Activated T-helper 1 cell treated with anti-CD3 and anti-CD28 coated beads, Interleukin-12 subunit alpha, Interleukin-12 subunit beta, Interleukin-2, Interleukin-4 antibody, amounts not matched to agents 30 ng/mL and 10 ng/mL and 1 ng/mL, durations not matched to agents 14 hours and 24 hours and 36 hours (primary cell): ENCODE measurements around the gene TENM4. TPM values are rescaled to one million over a fixed set of nuclear protein-coding genes. Genes with fewer than 3 reads are reported as not detected.
"Not testable (repeated sequence)": the region's sequence is repeated elsewhere in the genome, so short reads cannot be mapped to it uniquely, and the experiment has no call there.

Experiments used
- DNase-seq: peaks from one replicate; pipeline ENCODE4 v3.0.0; 2021; ENCODE audit warnings: low spot score
- H3K27ac Mint-ChIP-seq: one replicate; pipeline ENCODE4 v1.8.0; 2021; ENCODE audit warnings: mild to moderate bottlenecking, mixed read lengths
- H3K27me3 Mint-ChIP-seq: one replicate; pipeline ENCODE4 v1.8.0; 2022; ENCODE audit warnings: mild to moderate bottlenecking, moderate library complexity, mixed read lengths; ENCODE audit not compliant: insufficient read depth
- H3K36me3 Mint-ChIP-seq: one replicate; pipeline ENCODE4 v1.8.0; 2021; ENCODE audit warnings: low read depth, mixed read lengths
- H3K4me1 Mint-ChIP-seq: one replicate; pipeline ENCODE4 v1.8.0; 2021; ENCODE audit warnings: low read depth, mixed read lengths
- H3K4me3 Mint-ChIP-seq: one replicate; pipeline ENCODE4 v1.8.0; 2021; ENCODE audit warnings: mild to moderate bottlenecking, moderate library complexity, mixed read lengths
- H3K9me3 Mint-ChIP-seq: one replicate; pipeline ENCODE4 v1.8.0; 2021; ENCODE audit warnings: mixed read lengths
- intact Hi-C: fragments of 100-400 bp; cut with micrococcal nuclease; formaldehyde crosslinking; loops from one replicate; pipeline ENCODE4 v1.15.1; 2024
- total RNA-seq: library from RNA; stranded (reverse); gene quantifications from 2 replicates; pipeline ENCODE4 v1.2.3, GENCODE V29; 2022

The TENM4 gene
- total RNA-seq, 1 donor from 2014 or later = 0.03 TPM

DNA sequence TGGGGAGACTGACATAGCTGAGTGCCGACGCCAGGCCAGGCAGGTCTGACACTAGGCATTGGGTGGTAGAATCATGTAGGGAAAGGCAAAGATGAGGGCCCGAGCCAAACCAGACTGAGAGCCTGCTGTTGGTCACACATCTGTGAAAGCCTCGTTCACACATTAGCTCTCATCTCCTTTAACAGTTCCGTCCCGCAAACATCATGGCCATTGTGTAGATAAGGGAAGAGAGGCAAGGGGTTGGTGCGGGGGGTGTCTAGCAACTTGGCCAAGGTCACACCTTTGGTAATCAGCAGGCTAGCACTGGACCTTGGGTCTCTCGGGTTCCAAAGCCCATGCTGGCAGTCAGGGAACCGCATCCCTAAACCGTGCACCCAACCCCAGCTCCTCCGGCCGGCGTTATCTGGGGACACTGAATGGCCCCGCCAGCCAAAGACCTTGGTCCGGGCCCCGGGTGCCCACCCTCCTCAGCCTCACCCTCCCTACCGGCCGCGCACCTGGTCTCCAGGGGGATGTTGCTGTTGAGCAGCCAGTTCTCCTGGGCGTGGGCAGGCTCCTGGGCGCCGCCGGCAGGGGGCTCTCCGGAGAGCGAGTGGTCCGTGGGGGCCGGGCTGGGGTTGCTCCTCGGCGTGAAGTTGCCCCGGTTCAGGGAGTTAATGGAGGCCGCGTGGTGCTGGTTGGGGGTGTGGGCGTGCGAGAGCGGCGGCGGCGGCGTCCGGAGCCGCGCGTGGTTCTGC is 537.9 kb downstream of the TENM4 start:
- no peaks in the 10 kb centered on the region for H3K36me3 Mint-ChIP-seq
- peaks cover 3% of the 10 kb centered on the region for H3K27me3 Mint-ChIP-seq
- no peak for DNase-seq
- no peak overlapping the region for H3K4me3 Mint-ChIP-seq
- H3K9me3 Mint-ChIP-seq = no peaks in the 10 kb centered on the region
- no peaks in the 10 kb centered on the region for H3K4me1 Mint-ChIP-seq
- no peak overlapping the region for H3K27ac Mint-ChIP-seq
- intact Hi-C loops = no loop called here

DNA sequence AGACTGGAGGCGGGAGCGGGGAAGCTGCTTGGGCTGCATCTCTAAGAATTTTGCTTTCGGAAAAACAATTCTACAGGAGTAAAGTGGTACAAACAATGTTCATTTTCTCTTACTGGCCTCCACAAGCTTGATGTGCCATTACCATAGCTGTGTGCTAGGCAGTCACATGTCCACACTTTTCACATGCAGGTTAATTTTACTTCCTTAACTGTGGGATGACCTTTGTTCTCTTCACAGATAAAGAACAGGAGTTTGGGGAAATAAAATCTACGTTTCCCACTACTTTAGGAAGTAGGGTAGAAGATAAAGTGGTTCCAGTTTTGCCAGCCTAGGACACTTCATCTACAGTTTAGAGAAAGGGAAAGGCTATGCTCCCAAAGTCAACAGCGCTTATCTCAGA is 539.0 kb downstream of the TENM4 start:
- Mint-ChIP-seq H3K4me3 (no peak overlapping the region), H3K9me3 (no peaks in the 10 kb centered on the region), H3K4me1 (no peaks in the 10 kb centered on the region), H3K27me3 (peaks cover 3% of the 10 kb centered on the region), H3K27ac (no peak overlapping the region), H3K36me3 (no peaks in the 10 kb centered on the region)
- no peak for DNase-seq
- intact Hi-C loops = no loop called here

DNA sequence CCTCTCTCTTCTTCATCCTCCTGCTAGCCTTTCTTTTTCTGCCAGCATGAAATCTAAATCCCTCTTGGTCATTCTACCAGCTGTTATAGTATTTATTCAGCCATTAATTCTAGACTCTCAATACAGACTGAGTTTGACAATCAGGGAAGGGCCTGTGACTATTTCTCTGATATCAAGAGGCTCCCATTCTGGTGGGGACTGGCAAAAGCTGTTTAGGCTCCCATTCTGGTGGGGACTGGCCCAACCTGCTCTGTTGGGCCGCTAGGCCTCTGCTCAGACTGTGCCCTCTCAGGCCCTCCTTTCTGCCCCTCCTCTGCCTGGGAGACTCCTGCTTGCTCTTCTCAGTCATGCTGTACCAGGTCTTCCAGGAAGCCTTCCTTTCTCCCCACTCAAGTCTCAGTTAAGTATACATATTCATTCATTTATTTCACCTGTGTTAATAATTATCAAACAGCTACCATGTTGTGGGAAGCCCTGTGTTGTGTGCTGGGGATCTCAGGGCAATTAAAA is 542.5 kb downstream of the TENM4 start:
- DNase-seq = no peak
- no peak overlapping the region for H3K27ac Mint-ChIP-seq
- H3K4me3 Mint-ChIP-seq = no peak overlapping the region
- intact Hi-C loops = no loop called here
- H3K27me3 Mint-ChIP-seq = peaks cover 3% of the 10 kb centered on the region
- H3K4me1 Mint-ChIP-seq = no peaks in the 10 kb centered on the region
- H3K9me3 Mint-ChIP-seq = no peaks in the 10 kb centered on the region
- H3K36me3 Mint-ChIP-seq = no peaks in the 10 kb centered on the region

DNA sequence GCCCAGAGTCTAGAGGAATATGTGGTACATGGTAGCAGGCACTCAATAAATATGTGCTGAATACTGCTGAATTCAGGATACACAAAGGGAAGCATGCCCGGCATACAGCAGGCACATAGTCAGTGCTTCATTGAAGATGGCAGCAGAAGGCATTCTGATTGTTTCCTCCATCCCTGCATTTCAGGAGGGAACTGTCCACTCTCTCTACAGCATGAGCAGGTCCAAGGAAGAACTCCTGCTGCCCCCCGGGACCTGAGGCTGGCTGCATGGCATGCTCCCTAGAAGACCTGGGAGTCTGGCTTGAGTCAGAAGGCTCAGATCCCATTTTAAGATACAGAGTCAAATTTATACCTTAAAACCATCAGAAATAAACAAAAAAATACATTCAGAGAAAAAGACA is 546.8 kb downstream of the TENM4 start:
- Mint-ChIP-seq H3K27me3 (no peaks in the 10 kb centered on the region), H3K4me3 (no peak overlapping the region), H3K9me3 (no peaks in the 10 kb centered on the region), H3K27ac (no peak overlapping the region), H3K4me1 (no peaks in the 10 kb centered on the region), H3K36me3 (no peaks in the 10 kb centered on the region)
- no peak for DNase-seq
- intact Hi-C loops = no loop called here

DNA sequence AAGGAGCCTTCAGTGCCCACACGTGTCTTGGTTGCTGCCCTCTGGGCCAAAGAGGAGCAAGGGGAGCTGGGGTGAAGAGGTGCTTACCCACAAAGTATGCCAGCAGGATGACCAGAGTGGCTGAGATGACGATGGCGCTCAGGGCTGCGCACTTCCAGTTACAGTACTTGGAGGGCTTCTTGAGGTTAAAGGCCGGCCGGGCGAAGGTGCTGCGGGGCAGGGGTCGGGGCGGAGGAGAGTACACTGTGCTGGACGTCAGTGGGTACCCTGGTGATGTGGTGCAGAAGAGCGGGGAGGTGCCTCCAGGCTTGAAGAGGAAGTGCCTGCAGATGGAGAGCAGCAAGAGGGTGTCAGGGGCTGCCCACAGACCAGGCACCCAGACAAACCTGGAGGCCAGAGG is 551.1 kb downstream of the TENM4 start:
- H3K36me3 Mint-ChIP-seq = no peaks in the 10 kb centered on the region
- H3K4me3 Mint-ChIP-seq = no peak overlapping the region
- no peaks in the 10 kb centered on the region for H3K4me1 Mint-ChIP-seq
- no peak for DNase-seq
- no peaks in the 10 kb centered on the region for H3K9me3 Mint-ChIP-seq
- intact Hi-C loops = no loop called here
- no peaks in the 10 kb centered on the region for H3K27me3 Mint-ChIP-seq
- no peak overlapping the region for H3K27ac Mint-ChIP-seq

DNA sequence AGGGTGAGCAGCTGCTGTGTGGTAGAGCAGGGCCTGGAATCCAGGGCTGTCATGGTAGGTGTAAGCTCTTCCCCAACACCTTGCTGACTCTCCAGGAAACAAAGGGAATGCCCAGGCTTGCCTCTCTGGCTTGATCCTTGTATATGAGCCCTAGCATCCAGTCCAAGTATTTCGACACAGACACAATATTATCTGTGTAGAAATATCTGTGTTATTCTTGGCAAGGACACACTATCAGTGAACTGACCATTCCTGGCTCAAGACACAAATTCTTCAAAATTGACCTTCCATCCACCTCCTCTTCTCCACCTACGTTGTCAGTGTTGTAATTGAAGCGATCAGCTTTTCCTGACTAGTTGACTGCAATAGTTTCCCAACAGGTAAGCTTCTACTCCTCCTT is 554.2 kb downstream of the TENM4 start:
- H3K36me3 Mint-ChIP-seq = no peaks in the 10 kb centered on the region
- H3K4me1 Mint-ChIP-seq = no peaks in the 10 kb centered on the region
- H3K9me3 Mint-ChIP-seq = no peaks in the 10 kb centered on the region
- H3K4me3 Mint-ChIP-seq = no peak overlapping the region
- no peak for DNase-seq
- H3K27ac Mint-ChIP-seq = no peak overlapping the region
- H3K27me3 Mint-ChIP-seq = peaks cover 1% of the 10 kb centered on the region
- intact Hi-C loops = no loop called here

DNA sequence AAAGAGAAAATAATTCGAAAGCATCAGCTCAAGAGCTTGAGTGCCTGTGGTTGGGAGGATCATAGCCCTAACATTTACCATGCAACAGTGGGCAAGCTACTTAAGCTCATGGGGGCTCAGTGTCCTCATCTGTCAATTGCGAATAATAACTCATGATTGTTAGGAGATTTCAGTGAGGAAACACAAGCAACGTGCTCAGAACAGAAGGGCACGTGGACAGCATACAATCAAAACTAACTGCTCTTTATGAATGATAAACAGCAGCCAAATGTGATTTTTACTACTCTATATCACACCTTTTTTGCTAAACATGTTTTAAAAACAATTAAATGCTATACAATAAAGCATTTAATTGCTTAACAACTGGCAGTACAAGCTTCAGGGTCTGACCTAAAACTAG is 556.1 kb downstream of the TENM4 start:
- Mint-ChIP-seq H3K4me3 (no peak overlapping the region), H3K4me1 (no peaks in the 10 kb centered on the region), H3K27ac (no peak overlapping the region), H3K36me3 (no peaks in the 10 kb centered on the region), H3K27me3 (peaks cover 1% of the 10 kb centered on the region), H3K9me3 (no peaks in the 10 kb centered on the region)
- no peak for DNase-seq
- intact Hi-C loops = no loop called here

DNA sequence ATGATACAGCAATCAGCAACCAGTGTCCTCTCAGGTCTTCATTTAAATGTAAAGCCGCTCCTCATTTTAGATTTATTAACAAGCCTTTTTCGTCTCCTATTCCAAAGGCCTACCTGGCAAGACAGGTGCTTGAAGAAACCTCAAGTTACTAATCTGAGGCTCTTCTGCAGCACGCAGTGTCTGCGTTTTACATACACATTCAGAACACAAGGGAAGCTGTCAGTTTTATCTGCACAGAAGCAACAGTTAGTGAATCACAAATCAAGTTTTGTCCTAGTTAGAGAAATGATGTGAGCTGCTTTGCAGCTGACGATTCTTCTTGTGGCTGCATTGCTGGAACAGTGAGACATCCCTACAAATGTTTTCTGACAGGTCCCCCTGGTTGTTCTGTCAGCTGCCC is 557.3 kb downstream of the TENM4 start:
- intact Hi-C loops = no loop called here
- H3K9me3 Mint-ChIP-seq = peaks cover 4% of the 10 kb centered on the region
- no peak for DNase-seq
- no peaks in the 10 kb centered on the region for H3K4me1 Mint-ChIP-seq
- no peak overlapping the region for H3K27ac Mint-ChIP-seq
- H3K36me3 Mint-ChIP-seq = no peaks in the 10 kb centered on the region
- peaks cover 1% of the 10 kb centered on the region for H3K27me3 Mint-ChIP-seq
- H3K4me3 Mint-ChIP-seq = no peak overlapping the region

DNA sequence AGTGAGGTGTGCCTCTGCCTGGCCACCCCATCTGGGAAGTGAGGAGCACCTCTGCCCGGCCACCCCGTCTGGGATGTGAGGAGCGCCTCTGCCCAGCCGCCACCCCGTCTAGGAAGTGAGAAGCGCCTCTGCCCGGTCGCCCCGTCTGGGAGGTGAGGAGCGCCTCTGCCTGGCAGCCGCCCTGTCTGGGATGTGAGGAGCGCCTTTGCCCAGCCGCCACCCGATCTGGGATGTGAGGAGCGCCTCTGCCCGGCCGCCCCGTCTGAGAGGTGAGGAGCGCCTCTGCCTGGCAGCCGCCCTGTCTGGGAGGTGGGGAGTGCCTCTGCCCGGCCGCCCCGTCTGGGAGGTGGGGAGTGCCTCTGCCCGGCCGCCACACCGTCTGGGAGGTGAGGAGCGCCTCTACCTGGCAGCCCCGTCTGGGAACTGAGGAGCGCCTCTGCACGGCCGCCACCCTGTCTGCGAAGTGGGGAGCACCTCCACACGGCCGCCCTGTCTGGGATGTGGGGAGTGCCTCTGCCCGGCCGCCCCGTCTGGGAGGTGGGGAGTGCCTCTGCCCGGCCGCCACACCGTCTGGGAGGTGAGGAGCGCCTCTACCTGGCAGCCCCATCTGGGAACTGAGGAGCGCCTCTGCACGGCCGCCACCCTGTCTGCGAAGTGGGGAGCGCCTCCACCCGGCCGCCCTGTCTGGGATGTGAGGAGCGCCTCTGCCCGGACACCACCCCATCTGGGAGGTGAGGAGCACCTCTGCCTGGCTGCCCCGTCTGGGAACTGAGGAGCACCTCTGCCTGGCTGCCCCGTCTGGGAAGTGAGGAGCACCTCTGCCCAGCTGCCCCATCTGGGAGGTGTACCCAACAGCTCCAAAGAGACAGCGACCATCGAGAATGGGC is 561.5 kb downstream of the TENM4 start:
- DNase-seq = not testable (repeated sequence)

DNA sequence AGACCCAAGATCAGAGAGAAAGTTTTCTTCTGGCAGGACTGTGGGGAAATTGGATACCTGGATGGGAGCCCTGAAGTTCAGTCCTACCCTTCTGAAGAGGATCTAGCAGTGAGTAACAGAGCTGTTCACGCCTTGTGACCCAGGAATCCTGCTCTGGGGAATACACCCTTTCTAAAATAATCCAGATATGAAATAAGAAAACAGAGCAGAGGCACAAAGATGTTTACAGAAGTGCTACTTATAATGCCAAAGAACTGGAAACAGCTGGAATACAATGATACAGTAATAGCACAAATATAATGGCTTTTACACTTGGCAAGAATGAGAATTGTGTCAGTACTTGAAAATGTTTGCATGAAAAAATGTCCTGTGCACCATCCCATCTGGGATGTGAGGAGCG is 562.2 kb downstream of the TENM4 start:
- intact Hi-C loops = no loop called here
- Mint-ChIP-seq H3K27me3 (peaks cover 1% of the 10 kb centered on the region), H3K4me3 (no peak overlapping the region), H3K4me1 (no peaks in the 10 kb centered on the region), H3K9me3 (peaks cover 8% of the 10 kb centered on the region), H3K27ac (no peak overlapping the region), H3K36me3 (no peaks in the 10 kb centered on the region)
- no peak for DNase-seq

More for the DNA sequence above, 561.5 kb downstream of the TENM4 start:
- H3K9me3 Mint-ChIP-seq, H3K36me3 Mint-ChIP-seq, H3K4me1 Mint-ChIP-seq, intact Hi-C loops, H3K27ac Mint-ChIP-seq, H3K27me3 Mint-ChIP-seq, H3K4me3 Mint-ChIP-seq: not testable (repeated sequence)

DNA sequence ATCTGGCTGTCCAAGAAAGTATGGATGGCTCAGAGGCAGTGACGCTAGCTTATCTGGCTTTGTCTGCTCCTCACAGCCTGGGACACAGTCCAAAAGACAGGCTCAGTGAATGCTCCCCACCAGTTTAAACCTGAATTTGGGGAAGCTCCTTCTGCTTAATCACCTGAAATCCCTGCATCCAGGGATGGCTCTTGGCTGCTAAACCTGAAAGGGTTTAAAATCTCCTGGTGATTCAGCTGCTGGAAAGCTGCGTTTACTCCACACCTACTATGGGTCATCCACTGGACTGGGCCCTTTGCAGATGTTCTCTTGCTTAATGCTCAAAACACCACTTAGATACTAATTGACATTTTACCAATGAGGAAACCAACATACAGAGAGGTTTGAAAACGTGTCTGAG is 564.2 kb downstream of the TENM4 start:
- H3K27ac Mint-ChIP-seq = no peak overlapping the region
- DNase-seq = no peak
- H3K9me3 Mint-ChIP-seq = peaks cover 8% of the 10 kb centered on the region
- no peaks in the 10 kb centered on the region for H3K4me1 Mint-ChIP-seq
- intact Hi-C loops = no loop called here
- H3K27me3 Mint-ChIP-seq = no peaks in the 10 kb centered on the region
- H3K4me3 Mint-ChIP-seq = no peak overlapping the region
- no peaks in the 10 kb centered on the region for H3K36me3 Mint-ChIP-seq

DNA sequence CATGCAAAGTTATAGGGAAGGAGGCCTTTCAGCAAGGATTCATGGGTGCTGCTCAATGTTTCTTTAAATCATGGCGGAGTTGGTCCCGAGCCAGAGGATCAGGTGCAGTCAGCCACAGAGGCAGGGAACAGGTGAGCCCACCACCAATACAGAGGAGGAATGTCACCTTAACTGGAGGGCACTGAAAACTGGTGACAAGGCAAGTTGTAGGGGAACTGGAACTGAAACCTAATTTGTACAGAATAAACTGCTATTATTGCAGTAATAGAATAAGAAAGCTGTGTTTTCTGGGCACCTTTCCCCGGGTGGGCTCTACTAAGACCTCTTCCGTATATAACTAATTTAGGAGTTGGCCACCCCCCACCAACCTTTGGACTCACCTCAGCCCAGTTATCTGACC is 570.2 kb downstream of the TENM4 start:
- Mint-ChIP-seq H3K36me3 (no peaks in the 10 kb centered on the region), H3K4me3 (no peak overlapping the region), H3K27me3 (peaks cover 11% of the 10 kb centered on the region), H3K4me1 (no peaks in the 10 kb centered on the region), H3K27ac (no peak overlapping the region), H3K9me3 (no peaks in the 10 kb centered on the region)
- no peak for DNase-seq
- intact Hi-C loops = no loop called here

DNA sequence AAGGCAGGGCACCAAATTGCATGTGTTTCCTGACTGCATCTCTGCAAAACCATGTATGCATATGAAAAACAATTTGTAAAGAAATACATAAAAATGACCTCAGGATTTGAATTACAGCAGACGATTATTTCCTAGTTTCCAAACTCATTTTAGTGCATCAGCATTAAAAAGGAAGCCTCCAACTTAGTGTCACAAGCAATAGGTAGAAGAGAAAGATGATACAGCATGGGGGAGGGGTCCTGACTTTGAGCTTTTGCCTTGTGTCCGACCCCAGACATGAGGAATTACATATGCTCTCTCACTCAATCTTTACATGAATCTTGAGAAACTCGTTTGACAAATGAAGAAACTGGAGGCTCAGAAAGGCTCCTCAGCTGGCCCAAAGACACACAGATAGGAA is 571.5 kb downstream of the TENM4 start:
- no peak for DNase-seq
- intact Hi-C loops = no loop called here
- H3K4me3 Mint-ChIP-seq = no peak overlapping the region
- H3K36me3 Mint-ChIP-seq = no peaks in the 10 kb centered on the region
- H3K4me1 Mint-ChIP-seq = no peaks in the 10 kb centered on the region
- peaks cover 11% of the 10 kb centered on the region for H3K27me3 Mint-ChIP-seq
- no peak overlapping the region for H3K27ac Mint-ChIP-seq
- no peaks in the 10 kb centered on the region for H3K9me3 Mint-ChIP-seq
